ENCODE data around the gene LARGE1.

- TF ChIP-seq POLR2AphosphoS5 (IDR thresholded peaks at IDR 0.05): no peak
- no peak for TF ChIP-seq CTCF (IDR thresholded peaks at IDR 0.05 in 8 of 11, conservative IDR thresholded peaks at IDR 0.05 in 3 of 11)
Observed at GRCh38 chr22:33678523-33678922, 241.8 kb downstream of the LARGE1 start.
